Psoas muscle (tissue), 8 donors: Measurements from ENCODE around the gene POLE. TPM values are rescaled to one million over a fixed set of nuclear protein-coding genes. Genes with fewer than 3 reads are reported as not detected.

Experiments used
- ATAC-seq, 4 donors: fragments of 200-7000 bp; cut with Tn5 transposase; one replicate each; pipeline ENCODE4 v1.9.1; 2020; ENCODE audit warnings: moderate library complexity in 3 of 4, mild to moderate bottlenecking in 2 of 4
- DNase-seq, 2 donors: peaks; one replicate each; pipeline ENCODE4 v3.0.0-alpha.2; 2020
- H3K27ac ChIP-seq: fragments of 200-600 bp; one replicate; pipeline ENCODE4 v1.8.0; 2022
- H3K27me3 ChIP-seq, 3 donors: fragments of 200-600 bp in 1 of 3; one replicate each; pipeline versions ENCODE4 v1.6.1 to v1.8.0; 2013 to 2022; ENCODE audit warnings: low read length in 2 of 3, mild to moderate bottlenecking in 2 of 3, moderate library complexity in 1 of 3; ENCODE audit not compliant: insufficient read depth in 3 of 3
- H3K36me3 ChIP-seq, 2 donors: fragments of 200-600 bp in 1 of 2; one replicate each; pipeline versions ENCODE4 v1.6.1 to v1.8.0; 2013 to 2022; ENCODE audit warnings: low read depth in 1 of 2, mild to moderate bottlenecking in 1 of 2, moderate library complexity in 1 of 2; ENCODE audit not compliant: insufficient read depth in 1 of 2
- H3K4me1 ChIP-seq: fragments of 200-600 bp; one replicate; pipeline ENCODE4 v1.8.0; 2022
- H3K4me3 ChIP-seq: fragments of 200-600 bp; one replicate; pipeline ENCODE4 v1.8.0; 2022; ENCODE audit warnings: mild to moderate bottlenecking
- H3K9me3 ChIP-seq: fragments of 200-600 bp; one replicate; pipeline ENCODE4 v1.8.0; 2022
- WGBS, 3 donors: extraction: QIAGEN DNeasy Blood & Tissue Kit; methylation state at CpG; one replicate each; pipeline versions ENCODE4 v1.1.6 to v1.1.7; 2013; 5-methylcytosine and 5-hydroxymethylcytosine counted together
- intact Hi-C, 2 donors: fragments of 100-400 bp; cut with DNase I; formaldehyde crosslinking; loops; one replicate each; pipeline versions ENCODE4 v1.11.0 to v1.14.2; 2022
- polyA plus RNA-seq, 3 donors: library from polyadenylated mRNA; stranded (reverse); fragments of 200-250 nt; gene quantifications; one replicate each; pipeline ENCODE4 v1.2.3, GENCODE V29; 2013
- total RNA-seq, 4 donors: library from RNA; stranded (reverse); fragmentation: NEBNext Ultra II Directional in 2 of 4; extraction: Animal tissue kit (Norgen Biotek cat#: 25700) in 2 of 4; gene quantifications; one replicate each; pipeline versions ENCODE4 v1.2.1 to v1.2.4, GENCODE V29; 2021 to 2023
- TF ChIP-seq, protein P1 (sequence below): fragments of 200-600 bp; IDR thresholded peaks from one replicate; pipeline ENCODE4 v1.8.0; 2022; ENCODE audit warnings: antibody characterized with exemption
- donor health status: healthy with polysubstance abuse.
- donor health status: DM: no; HTN: no; CAD: no; lungs with moderate emphysema.
- donor health status: Bipolar disorder and iron deficiency.
- donor health status: healthy.
- donor health status: DM: yes; HTN: yes; CAD: no.
- donor health status: DM: no; HTN: no; CAD: no.
- donor health status: DM: no; HTN: no; CAD: no.
- donor health status: DM: yes; HTN: yes; CAD: no.

POLE gene
- total and polyA plus RNA-seq, 7 donors = 4.2 to 15.1 (median 6.7) TPM

DNA sequence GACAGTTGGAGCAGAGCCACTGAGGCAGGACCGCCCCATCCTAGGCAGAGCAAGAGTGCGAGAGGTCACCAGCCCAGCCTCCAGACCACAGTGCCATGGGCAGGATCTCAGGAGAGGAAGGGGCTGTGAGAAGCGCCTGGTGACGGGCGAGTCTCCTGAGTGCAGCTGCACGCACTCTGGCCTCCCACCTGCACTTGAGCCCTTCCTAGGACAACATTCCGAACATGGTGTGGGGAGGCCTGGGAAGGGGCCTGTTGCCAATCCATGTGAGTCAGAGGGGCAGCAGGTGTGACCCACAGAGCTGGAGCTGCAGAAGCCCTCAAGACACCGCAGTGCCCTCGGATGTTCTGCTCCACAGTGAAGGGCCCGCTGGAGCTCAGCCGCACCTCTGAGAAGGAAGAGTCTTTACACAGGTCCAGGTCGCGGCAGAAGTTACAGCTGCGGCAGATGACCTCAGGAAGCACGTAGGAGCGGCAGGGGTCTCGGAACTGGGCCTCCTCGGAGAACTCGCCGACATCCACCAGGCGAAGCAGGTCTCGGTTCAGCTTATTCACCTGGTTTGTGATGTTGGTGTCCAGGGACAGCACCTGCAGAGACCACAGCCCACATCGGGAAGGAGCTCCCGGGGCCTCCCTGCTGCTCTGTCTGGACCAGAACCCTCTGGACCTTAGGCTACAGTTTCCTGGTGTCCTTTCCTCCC, 61.3 kb downstream of the POLE start:
- Histone ChIP-seq H3K36me3 (peaks cover 0 to 44% of the 10 kb centered on the region in 2 donors), H3K27me3 (peaks cover 0 to 1% (median 0%) of the 10 kb centered on the region in 3 donors), H3K4me3 (no peak overlapping the region), H3K9me3 (no peaks in the 10 kb centered on the region), H3K4me1 (peaks cover 3% of the 10 kb centered on the region), H3K27ac (no peak overlapping the region)
- DNase-seq = no peak
- WGBS, 3 donors = 93 to 96% (median 95%) methylated on average over 23 to 24 of the region's 24 CpGs
- TF ChIP-seq, protein P1, sequence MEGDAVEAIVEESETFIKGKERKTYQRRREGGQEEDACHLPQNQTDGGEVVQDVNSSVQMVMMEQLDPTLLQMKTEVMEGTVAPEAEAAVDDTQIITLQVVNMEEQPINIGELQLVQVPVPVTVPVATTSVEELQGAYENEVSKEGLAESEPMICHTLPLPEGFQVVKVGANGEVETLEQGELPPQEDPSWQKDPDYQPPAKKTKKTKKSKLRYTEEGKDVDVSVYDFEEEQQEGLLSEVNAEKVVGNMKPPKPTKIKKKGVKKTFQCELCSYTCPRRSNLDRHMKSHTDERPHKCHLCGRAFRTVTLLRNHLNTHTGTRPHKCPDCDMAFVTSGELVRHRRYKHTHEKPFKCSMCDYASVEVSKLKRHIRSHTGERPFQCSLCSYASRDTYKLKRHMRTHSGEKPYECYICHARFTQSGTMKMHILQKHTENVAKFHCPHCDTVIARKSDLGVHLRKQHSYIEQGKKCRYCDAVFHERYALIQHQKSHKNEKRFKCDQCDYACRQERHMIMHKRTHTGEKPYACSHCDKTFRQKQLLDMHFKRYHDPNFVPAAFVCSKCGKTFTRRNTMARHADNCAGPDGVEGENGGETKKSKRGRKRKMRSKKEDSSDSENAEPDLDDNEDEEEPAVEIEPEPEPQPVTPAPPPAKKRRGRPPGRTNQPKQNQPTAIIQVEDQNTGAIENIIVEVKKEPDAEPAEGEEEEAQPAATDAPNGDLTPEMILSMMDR = no peak
- no peak for ATAC-seq
- intact Hi-C loops = no loop called here

DNA sequence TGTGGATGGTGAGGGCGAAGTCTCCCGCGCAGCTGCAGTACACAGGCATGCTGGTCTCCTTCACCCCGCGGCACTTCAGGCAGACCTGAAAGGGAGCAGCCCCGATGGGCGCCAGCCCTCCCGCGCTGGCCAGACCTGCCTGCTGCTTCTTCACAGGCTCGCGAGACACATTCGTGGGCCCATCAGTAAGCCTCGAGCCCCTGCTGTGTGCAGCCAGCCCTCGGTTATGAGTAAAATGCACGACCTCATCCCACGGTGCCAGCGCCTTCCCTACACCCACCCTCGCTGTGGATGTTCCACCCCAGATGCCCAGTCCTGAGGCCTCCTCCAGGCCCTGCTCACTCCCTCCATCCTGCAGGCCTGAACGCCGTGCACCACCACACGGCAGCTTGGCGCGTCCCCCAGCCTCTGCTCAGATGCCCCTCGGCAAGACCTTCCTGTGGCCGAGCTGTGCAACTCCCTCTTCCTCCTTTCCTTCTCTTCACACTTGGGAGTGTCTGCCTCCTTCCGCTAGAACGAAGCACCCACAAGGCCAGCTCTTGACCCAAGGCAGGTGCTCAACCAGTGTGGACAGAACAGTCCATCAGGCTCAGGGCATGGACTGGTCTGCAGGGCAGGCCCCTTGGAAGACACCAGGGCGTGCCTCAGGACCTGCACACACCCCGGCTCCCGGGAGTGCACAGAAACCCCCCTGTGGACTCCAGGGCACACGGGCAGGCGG, 62.1 kb downstream of the POLE start:
- 91 to 93% (median 93%) methylated on average over 30 to 32 of the region's 32 CpGs for WGBS, 3 donors
- no peak for ATAC-seq
- no peak for DNase-seq

DNA sequence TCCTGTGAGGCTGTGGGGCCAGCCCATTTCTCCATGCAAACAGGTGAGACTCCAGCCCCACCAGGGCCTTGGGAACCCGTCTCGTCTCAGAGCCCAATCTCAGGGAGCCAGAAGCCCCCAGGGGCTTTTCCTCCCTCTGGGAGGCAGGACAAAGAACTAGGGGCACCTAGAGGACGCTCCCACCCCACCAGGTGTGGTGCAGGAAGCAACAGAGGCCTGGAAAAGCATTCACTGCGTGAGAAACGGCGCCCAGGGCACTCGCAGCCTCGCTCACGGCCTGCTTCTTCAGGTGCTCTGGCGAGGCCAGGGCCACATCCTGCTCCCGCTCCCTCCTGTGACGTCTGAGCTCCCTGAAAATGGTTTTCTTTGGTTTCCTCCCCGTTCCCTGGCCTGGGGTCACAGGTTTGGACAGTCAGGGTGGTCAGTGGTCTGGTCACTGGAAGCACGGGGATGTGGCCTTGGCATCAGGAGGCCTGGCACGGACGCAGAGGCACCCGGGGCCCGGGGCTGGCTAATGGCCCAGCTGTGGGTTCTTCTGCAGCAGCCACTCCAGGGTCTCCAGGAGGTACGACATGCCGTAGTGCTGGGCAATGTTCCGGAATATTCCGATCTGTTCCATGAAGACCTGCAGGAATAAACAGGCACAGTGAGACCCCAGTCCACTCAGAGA, 62.8 kb downstream of the POLE start:
- no peak overlapping the region for H3K27ac ChIP-seq
- DNase-seq (no peak), ATAC-seq (no peak)
- no peaks in the 10 kb centered on the region for H3K9me3 ChIP-seq
- 90 to 91% (median 90%) methylated on average over 22 of the region's 22 CpGs for whole genome bisulfite sequencing, 3 donors
- intact Hi-C loops = no loop called here
- no peak overlapping the region for H3K4me3 ChIP-seq
- H3K36me3 ChIP-seq = peaks cover 0 to 28% of the 10 kb centered on the region in 2 donors
- TF ChIP-seq, protein P1 = no peak
- H3K27me3 ChIP-seq = peaks cover 0 to 17% (median 10%) of the 10 kb centered on the region in 3 donors
- peaks cover 3% of the 10 kb centered on the region for H3K4me1 ChIP-seq

More for the DNA sequence above, 62.1 kb downstream of the POLE start:
- Histone ChIP-seq H3K9me3 (no peaks in the 10 kb centered on the region), H3K27ac (no peak overlapping the region), H3K4me1 (peaks cover 3% of the 10 kb centered on the region), H3K36me3 (peaks cover 0 to 36% of the 10 kb centered on the region in 2 donors), H3K4me3 (no peak overlapping the region), H3K27me3 (peaks cover 0 to 9% (median 6%) of the 10 kb centered on the region in 3 donors)
- TF ChIP-seq, protein P1 = no peak
- intact Hi-C loops = no loop called here

DNA sequence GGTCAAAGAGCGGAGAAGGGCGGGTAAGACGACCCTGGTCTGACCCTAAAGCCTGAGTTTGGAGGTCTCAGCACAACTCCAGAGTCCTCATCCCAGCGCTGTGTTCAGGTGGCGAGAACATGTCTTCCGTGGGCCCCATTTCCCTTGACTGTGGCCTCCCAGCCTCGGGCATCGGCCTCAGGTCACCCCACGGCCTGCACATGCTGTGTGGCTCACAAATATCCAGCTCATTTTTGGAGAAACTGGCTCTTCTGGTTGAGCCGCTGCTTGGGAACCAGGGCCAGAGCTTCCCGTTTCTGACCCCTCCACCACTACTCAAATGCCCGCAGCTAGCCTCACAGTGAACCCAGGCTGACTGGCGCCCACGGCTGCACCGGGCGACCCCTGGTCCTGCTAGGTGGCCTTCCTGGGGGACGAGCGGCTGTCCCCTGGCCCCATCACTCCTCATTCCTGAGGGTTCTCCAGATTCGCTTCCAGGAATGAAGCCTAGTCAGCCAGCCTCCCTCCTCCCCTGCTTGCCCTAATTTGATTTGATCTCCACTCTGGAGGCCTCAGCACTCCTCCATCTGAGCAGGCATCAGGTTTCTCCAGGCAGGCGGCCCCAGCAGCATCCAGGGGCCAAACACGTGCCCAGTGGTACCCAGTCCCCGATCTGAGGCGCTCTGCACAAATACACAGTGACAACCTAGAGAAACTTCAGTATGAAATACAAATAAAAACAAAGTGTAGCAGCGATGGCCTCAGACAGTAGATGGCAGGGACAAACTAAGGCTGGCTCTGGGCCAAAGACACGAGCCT, 63.9 kb downstream of the POLE start:
- TF ChIP-seq, protein P1 = no peak
- WGBS, 3 donors = 71 to 74% (median 72%) methylated on average over 25 of the region's 25 CpGs
- peaks cover 0 to 21% (median 14%) of the 10 kb centered on the region in 3 donors for H3K27me3 ChIP-seq
- no peak for DNase-seq
- no peak for ATAC-seq
- no peak overlapping the region for H3K4me3 ChIP-seq
- intact Hi-C loops = no loop called here
- H3K4me1 ChIP-seq = peaks cover 3% of the 10 kb centered on the region
- H3K9me3 ChIP-seq = no peaks in the 10 kb centered on the region
- H3K36me3 ChIP-seq = peaks cover 0 to 21% of the 10 kb centered on the region in 2 donors
- H3K27ac ChIP-seq = no peak overlapping the region
